PC-3 (cell line): ENCODE results near the gene CASP2. TPM values are rescaled to one million over a fixed set of nuclear protein-coding genes. Genes with fewer than 3 reads are reported as not detected.

Experiments used
- ATAC-seq: fragments of 200-7000 bp; cut with Tn5 transposase; 2 replicates; pipeline ENCODE4 v1.9.1; 2020; ENCODE audit warnings: mild to moderate bottlenecking, moderate library complexity
- BruUV-seq: library from RNA; stranded (reverse); fragments of 400-500 nt; replicated peaks from 2 replicates; lab custom pipeline; 2021; lab: Mats Ljungman, UMichigan
- CTCF ChIA-PET: fragments of 300-600 bp; sonication (Branson Sonifier 250); formaldehyde crosslinking; loops from one replicate; lab custom pipeline; 2022; ENCODE audit warnings: antibody characterized with exemption; lab: Charles Lee
- POLR2A ChIA-PET: fragments of 300-600 bp; sonication (Branson Sonifier 250); formaldehyde crosslinking; loops from one replicate; lab custom pipeline; 2022; ENCODE audit warnings: antibody characterized with exemption; ENCODE audit not compliant: unreplicated experiment; lab: Charles Lee
- DNase-seq: peaks from one replicate; pipeline ENCODE4 v3.0.0-alpha.2; 2015
- H2AFZ ChIP-seq: fragments of 300-600 bp; sonication (generic); 2 replicates; pipeline ENCODE4 v1.6.0; 2016; ENCODE audit warnings: antibody characterized with exemption, low read length
- H3F3A ChIP-seq: fragments of 300-600 bp; sonication (generic); one replicate; pipeline ENCODE4 v1.6.0; 2017; ENCODE audit warnings: antibody characterized with exemption, low read length, control low read depth, mild to moderate bottlenecking; ENCODE audit not compliant: unreplicated experiment
- H3K27ac ChIP-seq: fragments of 300-600 bp; sonication (generic); 2 replicates; pipeline ENCODE4 v1.5.1; 2016; ENCODE audit warnings: mild to moderate bottlenecking, low read length
- H3K27me3 ChIP-seq: fragments of 300-600 bp; sonication (generic); 2 replicates; pipeline ENCODE4 v1.6.1; 2016; ENCODE audit warnings: low read length, mixed read lengths
- H3K36me3 ChIP-seq: fragments of 300-600 bp; sonication (generic); 2 replicates; pipeline ENCODE4 v1.6.1; 2016; ENCODE audit warnings: low read depth, mixed run types, low read length, mixed read lengths
- H3K4me1 ChIP-seq: fragments of 300-600 bp; sonication (generic); 2 replicates; pipeline ENCODE4 v1.5.1; 2016; ENCODE audit warnings: low read length; ENCODE audit not compliant: insufficient read depth
- H3K4me2 ChIP-seq: fragments of 300-600 bp; sonication (generic); 2 replicates; pipeline ENCODE4 v1.6.0; 2016; ENCODE audit warnings: low read length
- H3K4me3 ChIP-seq: fragments of 300-600 bp; sonication (generic); 2 replicates; pipeline ENCODE4 v1.5.1; 2016; ENCODE audit warnings: mild to moderate bottlenecking, low read length, mixed read lengths
- H3K79me2 ChIP-seq: fragments of 300-600 bp; sonication (generic); 2 replicates; pipeline ENCODE4 v1.6.1; 2017; ENCODE audit warnings: low read length, mixed read lengths
- H3K9ac ChIP-seq: fragments of 300-600 bp; sonication (generic); 2 replicates; pipeline ENCODE4 v1.6.0; 2016; ENCODE audit warnings: mild to moderate bottlenecking, low read length
- H3K9me2 ChIP-seq: fragments of 300-600 bp; sonication (generic); replicated peaks from 2 replicates; pipeline ENCODE4 v1.6.1; 2016; ENCODE audit warnings: mixed run types, low read length, mixed read lengths
- H3K9me3 ChIP-seq: fragments of 300-600 bp; sonication (generic); 2 replicates; pipeline ENCODE4 v1.6.1; 2016; ENCODE audit warnings: low read length, mixed read lengths
- H4K20me1 ChIP-seq: fragments of 300-600 bp; sonication (generic); 2 replicates; pipeline ENCODE4 v1.6.1; 2016; ENCODE audit warnings: low read length, mixed read lengths
- CTCF ChIP-seq: fragments of 300-600 bp; sonication (generic); conservative IDR thresholded peaks from 2 replicates; pipeline ENCODE4 v1.5.1; 2017; ENCODE audit warnings: antibody characterized with exemption, low read depth, mild to moderate bottlenecking, low read length
- EZH2 ChIP-seq: fragments of 300-600 bp; sonication (generic); IDR thresholded peaks from one replicate; pipeline ENCODE4 v1.6.1; 2017; ENCODE audit warnings: antibody characterized with exemption, mild to moderate bottlenecking, low read length; ENCODE audit not compliant: unreplicated experiment
- EZH2phosphoT487 ChIP-seq: fragments of 300-600 bp; sonication (generic); IDR thresholded peaks from 2 replicates; pipeline ENCODE4 v1.6.1; 2018; ENCODE audit warnings: mild to moderate bottlenecking, antibody characterized with exemption, low read length, borderline replicate concordance
- intact Hi-C: fragments of 100-400 bp; cut with micrococcal nuclease; formaldehyde crosslinking; loops from 2 replicates; pipeline ENCODE4 v1.9.0; 2023
- total RNA-seq: library from RNA; depleted of rRNA; stranded (reverse); fragments of >200 nt; gene quantifications from 2 replicates; pipeline ENCODE4 v1.2.3, GENCODE V29; 2014

The CASP2 gene
- total RNA-seq, 1 experiment from 2014 or later: 26.4 TPM

GRCh38 chr7:143351060-143351459 lies 62.9 kb downstream of the CASP2 start:
- no peaks in the 10 kb centered on the region for H3K79me2 ChIP-seq
- no peak for TF ChIP-seq EZH2
- no peak for TF ChIP-seq EZH2phosphoT487
- TF ChIP-seq CTCF: no peak
- POLR2A ChIA-PET: no interaction called here

GRCh38 chr7:143351574-143351973 lies 63.4 kb downstream of the CASP2 start:
- H3K79me2 ChIP-seq: no peaks in the 10 kb centered on the region
- no peaks in the 10 kb centered on the region for H3K36me3 ChIP-seq
- no peak overlapping the region for H3K9ac ChIP-seq
- H3K4me3 ChIP-seq: no peak overlapping the region
- H3F3A ChIP-seq: no peaks in the 10 kb centered on the region
- ChIA-PET POLR2A (no interaction called here), CTCF (no interaction called here)
- TF ChIP-seq EZH2phosphoT487: no peak
- no peak for TF ChIP-seq EZH2
- no peak for TF ChIP-seq CTCF
- no peaks in the 10 kb centered on the region for H3K4me1 ChIP-seq
- H2AFZ ChIP-seq: no peak overlapping the region
- intact Hi-C loops: no loop called here
- BruUV-seq: no TSS peak
- H3K27ac ChIP-seq: no peak overlapping the region
- H3K4me2 ChIP-seq: no peak overlapping the region
- H3K27me3 ChIP-seq: no peaks in the 10 kb centered on the region
- DNase-seq (no peak), ATAC-seq (no peak)
- H3K9me3 ChIP-seq: no peaks in the 10 kb centered on the region
- no peaks in the 10 kb centered on the region for H4K20me1 ChIP-seq
- H3K9me2 ChIP-seq: no peaks in the 10 kb centered on the region

More at GRCh38 chr7:143351060-143351459, 62.9 kb downstream of the CASP2 start:
- no peaks in the 10 kb centered on the region for H3K27me3 ChIP-seq
- ATAC-seq (no peak), DNase-seq (no peak)
- H3K4me1 ChIP-seq: no peaks in the 10 kb centered on the region
- H4K20me1 ChIP-seq: no peaks in the 10 kb centered on the region
- no peaks in the 10 kb centered on the region for H3F3A ChIP-seq
- no peak overlapping the region for H3K4me3 ChIP-seq
- no peak overlapping the region for H2AFZ ChIP-seq
- CTCF ChIA-PET: no interaction called here
- H3K36me3 ChIP-seq: no peaks in the 10 kb centered on the region
- intact Hi-C loops: no loop called here
- no TSS peak for BruUV-seq
- no peak overlapping the region for H3K27ac ChIP-seq
- H3K9ac ChIP-seq: no peak overlapping the region
- H3K9me2 ChIP-seq: no peaks in the 10 kb centered on the region
- no peak overlapping the region for H3K4me2 ChIP-seq
- no peaks in the 10 kb centered on the region for H3K9me3 ChIP-seq

GRCh38 chr7:143352531-143353002 lies 64.4 kb downstream of the CASP2 start:
- TF ChIP-seq CTCF (no peak), EZH2 (no peak), EZH2phosphoT487 (no peak)
- H3K27me3 ChIP-seq: no peaks in the 10 kb centered on the region
- H3K9me2 ChIP-seq: no peaks in the 10 kb centered on the region

More at GRCh38 chr7:143352531-143353002, 64.4 kb downstream of the CASP2 start:
- H3K4me2 ChIP-seq: no peak overlapping the region
- no peaks in the 10 kb centered on the region for H3K4me1 ChIP-seq
- BruUV-seq: no TSS peak
- H3K4me3 ChIP-seq: no peak overlapping the region
- H3K79me2 ChIP-seq: no peaks in the 10 kb centered on the region
- H3K9ac ChIP-seq: no peak overlapping the region
- ATAC-seq (no peak), DNase-seq (no peak)
- H3K36me3 ChIP-seq: no peaks in the 10 kb centered on the region
- intact Hi-C loops: no loop called here
- ChIA-PET POLR2A (no interaction called here), CTCF (no interaction called here)
- H3K27ac ChIP-seq: no peak overlapping the region
- no peaks in the 10 kb centered on the region for H4K20me1 ChIP-seq
- H3K9me3 ChIP-seq: no peaks in the 10 kb centered on the region
- no peak overlapping the region for H2AFZ ChIP-seq
- H3F3A ChIP-seq: no peaks in the 10 kb centered on the region
